WTC11 (cell line): Measurements from ENCODE around the gene TBC1D22A. TPM values are rescaled to one million over a fixed set of nuclear protein-coding genes. Genes with fewer than 3 reads are reported as not detected.

ENCODE experiments used
- ATAC-seq: fragments of 200-7000 bp; cut with Tn5 transposase; 2 replicates; pipeline ENCODE4 v1.10.0; 2021; ENCODE audit warnings: mild to moderate bottlenecking, moderate library complexity
- CTCF ChIA-PET: fragments of 300-600 bp; sonication (Branson Sonifier 250); formaldehyde crosslinking; loops from one replicate; lab custom pipeline; 2021; ENCODE audit warnings: antibody characterized with exemption; lab: Charles Lee
- POLR2A ChIA-PET: fragments of 350-600 bp; sonication (Branson Sonifier 250); formaldehyde crosslinking; loops from one replicate; lab custom pipeline; 2021; ENCODE audit warnings: antibody characterized with exemption; lab: Charles Lee
- DNase-seq: peaks from one replicate; pipeline ENCODE4 v3.0.0; 2021; ENCODE audit warnings: low spot score
- H3K27ac Mint-ChIP-seq: 2 replicates; pipeline ENCODE4 v1.8.0; 2021; ENCODE audit warnings: mixed read lengths
- H3K27me3 Mint-ChIP-seq: 2 replicates; pipeline ENCODE4 v1.8.0; 2021; ENCODE audit warnings: low read depth, mild to moderate bottlenecking, moderate library complexity, mixed read lengths
- H3K36me3 Mint-ChIP-seq: 2 replicates; pipeline ENCODE4 v1.8.0; 2021; ENCODE audit warnings: mixed read lengths
- H3K4me1 Mint-ChIP-seq: 2 replicates; pipeline ENCODE4 v1.8.0; 2022; ENCODE audit warnings: mixed read lengths
- H3K4me3 Mint-ChIP-seq: 2 replicates; pipeline ENCODE4 v1.8.0; 2021; ENCODE audit warnings: mild to moderate bottlenecking, moderate library complexity, mixed read lengths
- H3K9me3 Mint-ChIP-seq: 2 replicates; pipeline ENCODE4 v1.8.0; 2021; ENCODE audit warnings: mixed read lengths
- CBFB ChIP-seq: sonication (generic); formaldehyde crosslinking; IDR thresholded peaks from 2 replicates; pipeline ENCODE4 v1.8.1; 2022; ENCODE audit warnings: mild to moderate bottlenecking, low read depth, missing genetic modification reagents
- GABPB1 ChIP-seq: sonication (generic); formaldehyde crosslinking; IDR thresholded peaks from 2 replicates; pipeline ENCODE4 v1.8.1; 2023; ENCODE audit warnings: mild to moderate bottlenecking, missing genetic modification reagents
- GTF2I ChIP-seq: fragments of 250-450 bp; sonication (Bioruptor Pico); conservative IDR thresholded peaks from 2 replicates; pipeline ENCODE4 v1.4.0; 2021; ENCODE audit warnings: mild to moderate bottlenecking
- NFATC4 ChIP-seq: fragments of 250-450 bp; sonication (Bioruptor Pico); IDR thresholded peaks from 2 replicates; pipeline ENCODE4 v1.9.0; 2021; ENCODE audit warnings: mild to moderate bottlenecking
- SP1 ChIP-seq: sonication (generic); formaldehyde crosslinking; conservative IDR thresholded peaks from 2 replicates; pipeline ENCODE4 v1.8.1; 2022; ENCODE audit warnings: missing genetic modification reagents
- total RNA-seq: library from RNA; stranded (reverse); gene quantifications from 3 replicates; pipeline ENCODE4 v1.2.3, GENCODE V29; 2021
- TF ChIP-seq, protein P1 (sequence below): sonication (generic); formaldehyde crosslinking; IDR thresholded peaks from 2 replicates; pipeline ENCODE4 v1.8.0; 2023; ENCODE audit warnings: missing genetic modification reagents
- TF ChIP-seq, protein P2 (sequence below): sonication (generic); formaldehyde crosslinking; IDR thresholded peaks from 2 replicates; pipeline ENCODE4 v1.8.1; 2022; ENCODE audit warnings: mild to moderate bottlenecking, moderate library complexity, missing genetic modification reagents
- TF ChIP-seq, protein P3 (sequence below): sonication (generic); formaldehyde crosslinking; conservative IDR thresholded peaks from 2 replicates; pipeline ENCODE4 v1.8.1; 2023; ENCODE audit warnings: mild to moderate bottlenecking, low read depth, missing genetic modification reagents, moderate library complexity
- TF ChIP-seq, protein P4 (sequence below): sonication (generic); formaldehyde crosslinking; IDR thresholded peaks from 2 replicates; pipeline ENCODE4 v1.8.1; 2022; ENCODE audit warnings: low read depth, missing genetic modification reagents, borderline replicate concordance
- TF ChIP-seq, protein P5 (sequence below): sonication (generic); formaldehyde crosslinking; IDR thresholded peaks from 2 replicates; pipeline ENCODE4 v1.8.1; 2022; ENCODE audit warnings: missing genetic modification reagents, borderline replicate concordance
- TF ChIP-seq, protein P6 (sequence below): sonication (generic); formaldehyde crosslinking; IDR thresholded peaks from 2 replicates; pipeline ENCODE4 v1.8.0; 2023; ENCODE audit warnings: missing genetic modification reagents, mild to moderate bottlenecking, borderline replicate concordance
- TF ChIP-seq, protein P7 (sequence below): sonication (generic); formaldehyde crosslinking; IDR thresholded peaks from 2 replicates; pipeline ENCODE4 v1.8.0; 2022; ENCODE audit warnings: mild to moderate bottlenecking, missing genetic modification reagents

TBC1D22A gene
- total RNA-seq, 1 experiment from 2014 or later, result 18.1 TPM

DNA sequence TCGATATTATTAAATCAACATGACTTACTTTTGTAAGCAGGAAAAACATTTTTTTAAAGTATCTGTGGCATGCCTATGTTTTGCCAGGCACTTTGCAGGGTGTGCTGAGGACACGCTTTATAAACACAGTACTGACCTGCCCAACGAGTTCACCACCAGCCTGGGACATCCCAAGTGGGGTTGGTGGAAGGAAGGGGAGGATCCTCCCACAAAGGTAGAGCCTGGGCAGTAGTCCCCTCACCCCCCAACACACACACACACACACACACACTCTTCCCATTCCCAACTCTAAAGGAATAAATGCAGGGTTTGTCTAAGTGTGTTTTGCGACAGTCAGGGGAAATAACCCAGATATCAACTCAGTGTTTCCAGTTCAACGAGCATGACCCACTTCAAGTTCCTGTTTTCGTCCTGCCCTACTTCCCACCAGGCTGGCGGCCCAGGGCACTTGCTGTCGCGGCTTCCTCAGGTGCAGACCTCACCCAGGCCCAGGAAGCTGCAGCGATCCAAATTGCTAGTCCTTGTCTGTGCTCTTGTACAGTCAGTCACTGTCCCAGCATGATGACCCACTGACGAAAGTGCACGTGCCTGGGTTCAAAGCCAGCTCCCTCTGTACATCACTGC is 27.5 kb upstream of the TBC1D22A start:
- Mint-ChIP-seq H3K4me3 (no peak overlapping the region), H3K27ac (peak overlapping the region; percentile 57; the same call in 1 of the 2 replicates), H3K27me3 (no peaks in the 10 kb centered on the region; the same call in 1 of the 2 replicates), H3K9me3 (no peaks in the 10 kb centered on the region), H3K4me1 (peaks cover 41% of the 10 kb centered on the region), H3K36me3 (no peaks in the 10 kb centered on the region)
- ChIA-PET POLR2A (no interaction called here), CTCF (interaction anchor here (0.6 kb wide), 1 partner anchor 68 kb away, joined by 3 read pairs; no protein-coding TSS in a partner anchor)
- TF ChIP-seq, protein P1, sequence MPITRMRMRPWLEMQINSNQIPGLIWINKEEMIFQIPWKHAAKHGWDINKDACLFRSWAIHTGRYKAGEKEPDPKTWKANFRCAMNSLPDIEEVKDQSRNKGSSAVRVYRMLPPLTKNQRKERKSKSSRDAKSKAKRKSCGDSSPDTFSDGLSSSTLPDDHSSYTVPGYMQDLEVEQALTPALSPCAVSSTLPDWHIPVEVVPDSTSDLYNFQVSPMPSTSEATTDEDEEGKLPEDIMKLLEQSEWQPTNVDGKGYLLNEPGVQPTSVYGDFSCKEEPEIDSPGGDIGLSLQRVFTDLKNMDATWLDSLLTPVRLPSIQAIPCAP (CRISPR knock-in tag), result no peak
- TF ChIP-seq CBFB (no peak), GTF2I (no peak), GABPB1 (CRISPR knock-in tag) (no peak)
- TF ChIP-seq, protein P2, sequence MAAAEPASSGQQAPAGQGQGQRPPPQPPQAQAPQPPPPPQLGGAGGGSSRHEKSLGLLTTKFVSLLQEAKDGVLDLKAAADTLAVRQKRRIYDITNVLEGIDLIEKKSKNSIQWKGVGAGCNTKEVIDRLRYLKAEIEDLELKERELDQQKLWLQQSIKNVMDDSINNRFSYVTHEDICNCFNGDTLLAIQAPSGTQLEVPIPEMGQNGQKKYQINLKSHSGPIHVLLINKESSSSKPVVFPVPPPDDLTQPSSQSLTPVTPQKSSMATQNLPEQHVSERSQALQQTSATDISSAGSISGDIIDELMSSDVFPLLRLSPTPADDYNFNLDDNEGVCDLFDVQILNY, result no peak
- TF ChIP-seq, protein P3, sequence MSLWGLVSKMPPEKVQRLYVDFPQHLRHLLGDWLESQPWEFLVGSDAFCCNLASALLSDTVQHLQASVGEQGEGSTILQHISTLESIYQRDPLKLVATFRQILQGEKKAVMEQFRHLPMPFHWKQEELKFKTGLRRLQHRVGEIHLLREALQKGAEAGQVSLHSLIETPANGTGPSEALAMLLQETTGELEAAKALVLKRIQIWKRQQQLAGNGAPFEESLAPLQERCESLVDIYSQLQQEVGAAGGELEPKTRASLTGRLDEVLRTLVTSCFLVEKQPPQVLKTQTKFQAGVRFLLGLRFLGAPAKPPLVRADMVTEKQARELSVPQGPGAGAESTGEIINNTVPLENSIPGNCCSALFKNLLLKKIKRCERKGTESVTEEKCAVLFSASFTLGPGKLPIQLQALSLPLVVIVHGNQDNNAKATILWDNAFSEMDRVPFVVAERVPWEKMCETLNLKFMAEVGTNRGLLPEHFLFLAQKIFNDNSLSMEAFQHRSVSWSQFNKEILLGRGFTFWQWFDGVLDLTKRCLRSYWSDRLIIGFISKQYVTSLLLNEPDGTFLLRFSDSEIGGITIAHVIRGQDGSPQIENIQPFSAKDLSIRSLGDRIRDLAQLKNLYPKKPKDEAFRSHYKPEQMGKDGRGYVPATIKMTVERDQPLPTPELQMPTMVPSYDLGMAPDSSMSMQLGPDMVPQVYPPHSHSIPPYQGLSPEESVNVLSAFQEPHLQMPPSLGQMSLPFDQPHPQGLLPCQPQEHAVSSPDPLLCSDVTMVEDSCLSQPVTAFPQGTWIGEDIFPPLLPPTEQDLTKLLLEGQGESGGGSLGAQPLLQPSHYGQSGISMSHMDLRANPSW, result no peak
- TF ChIP-seq, protein P4, sequence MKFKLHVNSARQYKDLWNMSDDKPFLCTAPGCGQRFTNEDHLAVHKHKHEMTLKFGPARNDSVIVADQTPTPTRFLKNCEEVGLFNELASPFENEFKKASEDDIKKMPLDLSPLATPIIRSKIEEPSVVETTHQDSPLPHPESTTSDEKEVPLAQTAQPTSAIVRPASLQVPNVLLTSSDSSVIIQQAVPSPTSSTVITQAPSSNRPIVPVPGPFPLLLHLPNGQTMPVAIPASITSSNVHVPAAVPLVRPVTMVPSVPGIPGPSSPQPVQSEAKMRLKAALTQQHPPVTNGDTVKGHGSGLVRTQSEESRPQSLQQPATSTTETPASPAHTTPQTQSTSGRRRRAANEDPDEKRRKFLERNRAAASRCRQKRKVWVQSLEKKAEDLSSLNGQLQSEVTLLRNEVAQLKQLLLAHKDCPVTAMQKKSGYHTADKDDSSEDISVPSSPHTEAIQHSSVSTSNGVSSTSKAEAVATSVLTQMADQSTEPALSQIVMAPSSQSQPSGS (CRISPR knock-in tag), result no peak
- TF ChIP-seq, protein P5, sequence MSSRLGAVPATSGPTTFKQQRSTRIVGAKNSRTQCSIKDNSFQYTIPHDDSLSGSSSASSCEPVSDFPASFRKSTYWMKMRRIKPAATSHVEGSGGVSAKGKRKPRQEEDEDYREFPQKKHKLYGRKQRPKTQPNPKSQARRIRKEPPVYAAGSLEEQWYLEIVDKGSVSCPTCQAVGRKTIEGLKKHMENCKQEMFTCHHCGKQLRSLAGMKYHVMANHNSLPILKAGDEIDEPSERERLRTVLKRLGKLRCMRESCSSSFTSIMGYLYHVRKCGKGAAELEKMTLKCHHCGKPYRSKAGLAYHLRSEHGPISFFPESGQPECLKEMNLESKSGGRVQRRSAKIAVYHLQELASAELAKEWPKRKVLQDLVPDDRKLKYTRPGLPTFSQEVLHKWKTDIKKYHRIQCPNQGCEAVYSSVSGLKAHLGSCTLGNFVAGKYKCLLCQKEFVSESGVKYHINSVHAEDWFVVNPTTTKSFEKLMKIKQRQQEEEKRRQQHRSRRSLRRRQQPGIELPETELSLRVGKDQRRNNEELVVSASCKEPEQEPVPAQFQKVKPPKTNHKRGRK (CRISPR knock-in tag), result no peak
- TF ChIP-seq, protein P6, sequence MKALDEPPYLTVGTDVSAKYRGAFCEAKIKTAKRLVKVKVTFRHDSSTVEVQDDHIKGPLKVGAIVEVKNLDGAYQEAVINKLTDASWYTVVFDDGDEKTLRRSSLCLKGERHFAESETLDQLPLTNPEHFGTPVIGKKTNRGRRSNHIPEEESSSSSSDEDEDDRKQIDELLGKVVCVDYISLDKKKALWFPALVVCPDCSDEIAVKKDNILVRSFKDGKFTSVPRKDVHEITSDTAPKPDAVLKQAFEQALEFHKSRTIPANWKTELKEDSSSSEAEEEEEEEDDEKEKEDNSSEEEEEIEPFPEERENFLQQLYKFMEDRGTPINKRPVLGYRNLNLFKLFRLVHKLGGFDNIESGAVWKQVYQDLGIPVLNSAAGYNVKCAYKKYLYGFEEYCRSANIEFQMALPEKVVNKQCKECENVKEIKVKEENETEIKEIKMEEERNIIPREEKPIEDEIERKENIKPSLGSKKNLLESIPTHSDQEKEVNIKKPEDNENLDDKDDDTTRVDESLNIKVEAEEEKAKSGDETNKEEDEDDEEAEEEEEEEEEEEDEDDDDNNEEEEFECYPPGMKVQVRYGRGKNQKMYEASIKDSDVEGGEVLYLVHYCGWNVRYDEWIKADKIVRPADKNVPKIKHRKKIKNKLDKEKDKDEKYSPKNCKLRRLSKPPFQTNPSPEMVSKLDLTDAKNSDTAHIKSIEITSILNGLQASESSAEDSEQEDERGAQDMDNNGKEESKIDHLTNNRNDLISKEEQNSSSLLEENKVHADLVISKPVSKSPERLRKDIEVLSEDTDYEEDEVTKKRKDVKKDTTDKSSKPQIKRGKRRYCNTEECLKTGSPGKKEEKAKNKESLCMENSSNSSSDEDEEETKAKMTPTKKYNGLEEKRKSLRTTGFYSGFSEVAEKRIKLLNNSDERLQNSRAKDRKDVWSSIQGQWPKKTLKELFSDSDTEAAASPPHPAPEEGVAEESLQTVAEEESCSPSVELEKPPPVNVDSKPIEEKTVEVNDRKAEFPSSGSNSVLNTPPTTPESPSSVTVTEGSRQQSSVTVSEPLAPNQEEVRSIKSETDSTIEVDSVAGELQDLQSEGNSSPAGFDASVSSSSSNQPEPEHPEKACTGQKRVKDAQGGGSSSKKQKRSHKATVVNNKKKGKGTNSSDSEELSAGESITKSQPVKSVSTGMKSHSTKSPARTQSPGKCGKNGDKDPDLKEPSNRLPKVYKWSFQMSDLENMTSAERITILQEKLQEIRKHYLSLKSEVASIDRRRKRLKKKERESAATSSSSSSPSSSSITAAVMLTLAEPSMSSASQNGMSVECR (CRISPR knock-in tag), result no peak
- DNase-seq (no peak), ATAC-seq (no peak)

DNA sequence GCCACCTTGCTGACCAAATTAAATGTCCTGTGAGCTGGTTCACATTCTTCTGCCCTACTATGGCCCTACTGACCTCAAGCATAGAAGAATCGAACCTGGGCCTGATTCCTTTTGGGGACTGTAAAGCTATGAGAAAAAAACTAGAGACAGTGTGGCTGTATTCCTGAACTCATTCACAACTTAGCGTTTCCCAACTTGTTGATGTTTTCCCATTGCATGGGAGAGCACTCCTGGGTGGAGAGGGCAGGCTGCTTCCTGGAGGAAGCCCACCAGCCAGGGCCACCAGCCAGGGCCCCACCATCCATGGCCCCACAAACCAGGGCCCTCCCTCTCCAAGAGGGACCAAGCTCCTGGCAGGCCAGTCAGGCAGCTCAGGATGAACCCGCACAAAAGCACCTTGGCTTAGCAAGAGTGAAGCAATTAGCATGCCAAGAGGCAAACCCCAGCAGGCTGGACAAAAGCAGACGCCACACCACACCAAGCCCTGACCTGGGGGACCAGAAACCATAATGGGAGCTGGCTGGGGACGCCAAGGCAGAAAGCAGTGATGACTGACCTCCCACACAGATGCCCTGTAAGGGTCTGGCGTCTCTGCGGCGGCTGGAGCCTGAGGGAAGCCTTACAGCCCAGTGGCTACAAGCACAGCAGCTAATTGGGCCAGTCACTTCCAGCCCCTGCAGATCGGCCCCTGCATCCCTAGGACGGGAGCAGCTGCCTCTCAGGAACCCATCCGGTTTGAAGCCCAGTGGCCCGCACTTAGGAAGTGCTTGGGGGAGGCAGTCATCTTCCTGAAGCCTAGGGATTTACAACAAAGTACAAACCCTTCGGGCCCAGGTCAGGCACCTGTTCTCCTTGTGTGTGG is 26.5 kb upstream of the TBC1D22A start:
- no peak overlapping the region for H3K27ac Mint-ChIP-seq
- H3K36me3 Mint-ChIP-seq, result no peaks in the 10 kb centered on the region
- peak overlapping the region; percentile 89 for H3K4me3 Mint-ChIP-seq
- peak; percentile 35 for DNase-seq
- ChIA-PET POLR2A (no interaction called here), CTCF (interaction anchor here (0.6 to 1.8 kb wide), 4 partner anchors 23 to 173 kb away, joined by 3 to 4 read pairs (median 4); no protein-coding TSS in a partner anchor)
- no peaks in the 10 kb centered on the region for H3K9me3 Mint-ChIP-seq
- H3K27me3 Mint-ChIP-seq, result no peaks in the 10 kb centered on the region; the same call in 1 of the 2 replicates
- peaks cover 41% of the 10 kb centered on the region for H3K4me1 Mint-ChIP-seq
- ATAC-seq, result no peak; the same call in 1 of the 2 replicates
- TF ChIP-seq, protein P7, sequence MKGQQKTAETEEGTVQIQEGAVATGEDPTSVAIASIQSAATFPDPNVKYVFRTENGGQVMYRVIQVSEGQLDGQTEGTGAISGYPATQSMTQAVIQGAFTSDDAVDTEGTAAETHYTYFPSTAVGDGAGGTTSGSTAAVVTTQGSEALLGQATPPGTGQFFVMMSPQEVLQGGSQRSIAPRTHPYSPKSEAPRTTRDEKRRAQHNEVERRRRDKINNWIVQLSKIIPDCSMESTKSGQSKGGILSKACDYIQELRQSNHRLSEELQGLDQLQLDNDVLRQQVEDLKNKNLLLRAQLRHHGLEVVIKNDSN (CRISPR knock-in tag), result no peak
- TF ChIP-seq NFATC4 (CRISPR knock-in tag), result no peak
- TF ChIP-seq, protein P6 (CRISPR knock-in tag), result no peak
- no peak for TF ChIP-seq SP1 (CRISPR knock-in tag)
